HL-60 (cell line): ENCODE results near the gene EOGT.

Experiments used
- CTCF ChIP-seq: IDR thresholded peaks from one replicate; pipeline ENCODE4 v1.5.1; 2011; ENCODE audit warnings: low read length, control low read depth, inconsistent platforms; ENCODE audit not compliant: insufficient read depth
- POLR2AphosphoS5 ChIP-seq: IDR thresholded peaks from 2 replicates; pipeline ENCODE4 v1.6.1; 2012; ENCODE audit warnings: low read depth

GRCh38 chr3:68997887-68998286, 15.6 kb downstream of the EOGT start:
- TF ChIP-seq CTCF (no peak), POLR2AphosphoS5 (no peak)
